NCI-H146 treated with DMSO at 0.1 percent for 48 hours (cell line): ENCODE data around the gene OSBPL3.

ENCODE experiments used
- DNase-seq: peaks from one replicate; lab custom pipeline; 2025; ENCODE audit not compliant: unreplicated experiment; lab: John Stamatoyannopoulos, UW

OSBPL3 gene

DNA sequence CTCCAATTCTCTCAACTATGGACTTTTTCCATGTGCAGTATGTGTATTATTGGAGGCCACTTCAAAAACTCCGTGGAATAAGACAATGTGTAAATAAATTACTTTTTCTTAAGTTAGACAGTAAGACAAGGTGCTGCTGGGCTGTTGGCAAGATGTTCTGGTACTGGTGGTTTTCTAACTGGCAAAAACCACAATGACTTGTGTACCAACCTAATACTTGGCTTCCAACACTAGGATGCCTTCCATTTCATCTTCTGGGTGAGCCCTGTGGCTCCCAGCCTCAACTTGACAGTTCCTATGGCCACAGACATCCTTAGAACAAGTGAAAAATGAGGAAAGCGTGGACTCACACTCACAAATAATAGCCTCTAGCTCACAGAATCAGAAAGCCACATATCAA lies 77.0 kb downstream of the OSBPL3 start:
- DNase-seq, result no peak

DNA sequence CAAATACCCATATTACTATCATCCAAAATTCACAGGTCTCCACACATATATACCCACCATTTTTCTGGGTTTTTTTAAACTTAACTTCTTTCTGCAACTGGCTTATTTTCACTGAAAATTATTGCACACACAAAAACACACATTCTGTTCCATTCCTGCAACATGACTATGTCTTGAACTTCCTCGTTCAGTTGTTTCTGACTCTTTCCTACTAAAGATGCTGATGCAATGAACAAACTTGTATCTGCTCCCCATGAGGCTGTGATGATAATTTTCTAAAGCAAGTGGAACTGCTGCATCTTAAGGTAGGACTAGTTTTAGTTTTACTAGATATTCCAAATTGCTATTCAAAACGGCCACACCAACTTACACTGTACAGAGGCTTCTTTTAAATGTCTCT lies 77.7 kb downstream of the OSBPL3 start:
- no peak for DNase-seq

DNA sequence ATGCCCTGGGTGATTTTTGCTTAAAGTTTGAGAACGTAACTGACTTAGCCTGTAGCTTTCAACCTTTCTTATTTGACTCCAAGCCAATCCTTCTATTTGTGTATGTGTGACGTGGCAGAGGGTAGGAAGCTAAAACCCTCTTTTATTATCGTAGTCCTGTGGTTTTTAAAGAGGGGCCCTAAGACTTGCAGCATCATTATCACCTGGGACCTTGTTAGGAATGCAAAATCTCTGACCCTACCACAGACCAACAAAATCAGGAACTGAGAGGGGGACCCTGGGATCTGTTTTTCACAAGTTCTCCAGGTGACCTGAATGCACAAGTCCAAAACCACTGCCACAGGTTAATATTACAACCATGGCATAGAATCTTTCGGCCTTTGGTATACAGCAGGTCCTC lies 80.1 kb downstream of the OSBPL3 start:
- no peak for DNase-seq

DNA sequence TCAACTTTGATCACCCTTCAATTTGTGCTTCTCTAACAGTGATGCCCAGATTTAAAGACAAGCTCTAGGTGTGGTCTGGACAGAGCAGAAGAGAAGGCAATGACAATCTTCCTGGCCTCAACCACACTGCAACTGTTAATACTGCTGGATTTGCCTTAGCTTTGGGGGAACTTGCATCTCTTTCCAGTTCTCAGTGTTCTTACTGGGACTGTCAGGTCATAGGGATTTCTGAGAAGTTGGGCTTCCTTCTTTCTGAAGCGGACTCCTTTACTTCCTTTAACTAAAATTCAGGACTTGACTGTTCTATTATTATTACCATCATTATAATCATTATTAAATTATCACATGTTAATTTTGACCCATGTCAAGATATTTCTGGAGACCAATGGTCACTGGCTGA lies 80.8 kb downstream of the OSBPL3 start:
- DNase-seq, result no peak

DNA sequence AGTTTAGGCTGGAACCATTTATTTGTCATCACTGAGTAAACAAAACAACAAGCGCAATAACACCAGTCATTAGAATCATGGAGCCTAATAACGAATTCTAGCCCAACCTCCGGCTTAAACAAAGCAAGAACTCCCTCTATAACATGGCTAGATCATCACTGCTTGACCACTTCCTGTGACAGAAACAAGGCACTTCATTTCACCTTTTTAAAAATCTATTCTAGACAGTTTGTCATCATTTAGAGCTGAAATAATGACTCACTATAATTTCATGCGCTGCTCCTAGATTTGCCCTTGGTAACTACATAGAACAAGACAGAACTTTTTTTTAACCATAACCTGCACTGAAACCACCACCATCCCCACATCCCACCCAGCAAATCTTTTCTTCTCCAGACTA lies 81.3 kb downstream of the OSBPL3 start:
- no peak for DNase-seq

DNA sequence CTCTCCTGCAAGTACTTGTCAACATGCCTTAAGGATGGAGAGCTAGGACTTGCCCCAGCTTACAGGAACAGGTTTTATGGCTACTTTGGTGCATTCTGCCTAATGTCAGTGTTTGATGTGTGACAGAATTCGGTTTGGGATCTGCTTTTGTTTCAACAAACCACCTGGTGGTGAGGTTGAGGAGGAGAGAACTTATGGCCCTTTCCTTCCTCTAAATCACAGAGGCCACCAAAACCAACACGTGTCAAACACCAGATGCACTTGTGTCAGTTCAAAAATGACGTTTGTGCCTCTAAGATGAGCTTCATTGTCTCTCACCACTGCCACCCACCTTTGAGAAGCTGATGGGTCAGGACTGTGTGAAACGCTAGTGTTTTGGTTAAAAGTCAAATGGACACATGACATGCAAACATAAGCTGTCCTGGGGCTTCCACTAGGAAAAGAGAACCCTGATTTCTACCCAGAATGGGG lies 83.9 kb downstream of the OSBPL3 start:
- DNase-seq, result no peak

DNA sequence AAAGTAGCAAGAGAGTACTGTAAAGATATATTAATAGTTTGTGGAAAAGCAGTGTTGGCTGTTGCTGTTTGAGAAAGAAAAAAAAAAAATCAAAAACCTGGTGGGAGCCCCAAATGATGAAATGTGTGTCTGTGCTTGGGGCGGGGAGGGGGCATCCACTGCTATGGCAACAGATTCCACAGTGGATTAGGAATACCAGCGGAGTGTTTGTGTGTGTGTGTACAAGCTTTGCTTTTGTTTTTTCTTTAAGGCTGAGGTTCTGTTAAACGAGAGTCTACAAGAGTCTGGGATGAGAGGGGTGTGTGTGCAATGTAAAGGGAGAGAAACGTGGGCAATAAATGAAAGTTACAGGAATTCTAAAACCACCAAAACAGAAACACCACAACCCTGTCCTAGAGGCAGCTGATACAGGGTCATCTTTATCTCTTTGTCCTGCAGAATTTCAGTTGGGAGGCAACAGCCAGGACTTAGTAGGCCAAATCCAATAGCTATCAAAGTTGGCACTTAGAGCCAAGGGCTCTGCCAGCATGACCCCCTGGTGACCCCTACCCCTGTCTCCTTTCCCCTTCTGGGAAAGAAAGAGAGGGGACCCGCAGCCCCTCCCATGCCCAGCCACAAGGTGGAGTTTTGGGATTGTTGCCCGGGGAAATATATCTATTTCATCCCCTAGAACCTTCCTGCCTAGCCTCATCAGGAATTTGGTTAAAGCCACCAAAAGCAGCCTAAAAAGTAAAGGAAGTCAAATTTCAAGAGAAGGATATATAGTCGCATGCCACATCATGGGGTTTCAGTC lies 85.4 kb downstream of the OSBPL3 start:
- DNase-seq, result no peak

DNA sequence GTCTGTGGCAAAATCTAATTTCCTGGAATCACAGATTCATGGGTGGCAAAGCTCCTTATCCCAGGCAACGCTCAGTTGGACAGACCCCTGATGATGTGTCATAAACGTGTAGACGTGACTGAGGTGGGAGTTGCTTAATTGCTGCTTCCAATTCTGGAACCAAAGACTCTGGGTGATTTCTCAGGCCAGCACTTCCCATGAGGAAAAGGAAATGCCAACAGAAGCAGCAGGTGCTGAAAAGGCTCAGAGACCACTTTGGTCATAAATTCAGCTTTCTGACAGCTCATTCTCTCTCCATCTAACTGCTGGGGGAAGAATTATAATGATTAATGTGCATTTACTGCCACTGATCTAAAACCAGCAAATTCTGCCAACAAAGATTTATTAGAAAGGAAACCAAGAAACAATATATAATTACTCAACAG lies 88.7 kb downstream of the OSBPL3 start:
- no peak for DNase-seq

DNA sequence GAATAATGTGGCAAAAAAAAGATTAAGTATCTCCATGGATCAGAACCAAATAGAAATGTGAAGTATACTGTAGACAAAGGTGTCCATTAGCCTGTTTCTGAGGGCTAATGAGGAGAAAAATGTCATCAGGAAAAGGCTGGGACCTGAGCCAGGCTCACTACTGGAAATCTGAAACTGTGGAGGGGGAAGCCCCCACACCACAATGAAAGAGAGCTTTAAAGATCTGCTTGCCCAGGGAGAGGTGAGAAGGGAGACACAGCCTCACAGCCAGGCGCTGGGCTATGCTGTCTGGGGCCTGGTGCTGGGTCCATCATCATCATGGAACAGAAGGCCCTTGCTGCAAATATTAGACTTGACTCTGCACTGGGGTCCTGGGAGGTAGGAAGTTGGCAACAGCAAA lies 90.4 kb downstream of the OSBPL3 start:
- DNase-seq, result no peak

DNA sequence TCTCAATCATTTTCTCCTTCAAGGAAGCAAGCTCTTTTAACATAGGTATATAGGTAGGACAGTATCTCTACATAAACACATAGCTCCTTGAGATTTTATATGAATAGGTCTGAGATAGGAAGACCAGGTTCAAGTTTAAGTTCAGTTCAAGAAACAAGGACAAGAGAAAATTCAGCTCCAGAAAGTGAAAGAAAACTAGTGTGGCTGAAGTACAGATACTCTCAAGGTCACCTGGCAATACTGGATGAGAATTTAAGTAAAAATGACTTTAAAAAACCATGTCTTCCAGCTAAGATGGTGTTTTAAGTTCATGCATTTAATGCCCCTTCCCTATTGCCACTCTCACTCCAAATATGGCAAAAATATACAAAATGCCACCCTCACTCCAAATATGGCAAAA lies 91.3 kb downstream of the OSBPL3 start:
- DNase-seq, result no peak

DNA sequence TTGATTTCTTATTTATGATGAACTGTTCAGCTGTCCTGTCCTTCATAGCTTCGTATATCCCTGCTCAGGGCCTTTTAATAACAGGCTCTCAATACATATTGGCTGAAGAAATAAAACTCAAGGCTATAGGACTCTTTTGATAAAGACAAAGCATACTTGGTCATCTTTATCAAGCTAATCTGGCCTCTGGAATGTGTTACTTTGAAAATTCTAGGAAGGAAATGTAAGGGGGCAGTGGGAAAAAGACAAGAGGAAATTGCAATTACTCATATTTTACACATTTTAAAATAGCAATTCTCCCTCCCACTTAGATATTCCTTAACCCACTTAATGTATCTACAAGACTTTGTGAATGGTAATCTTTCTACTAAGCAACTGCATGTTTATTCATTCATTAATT lies 94.3 kb downstream of the OSBPL3 start:
- DNase-seq, result no peak

DNA sequence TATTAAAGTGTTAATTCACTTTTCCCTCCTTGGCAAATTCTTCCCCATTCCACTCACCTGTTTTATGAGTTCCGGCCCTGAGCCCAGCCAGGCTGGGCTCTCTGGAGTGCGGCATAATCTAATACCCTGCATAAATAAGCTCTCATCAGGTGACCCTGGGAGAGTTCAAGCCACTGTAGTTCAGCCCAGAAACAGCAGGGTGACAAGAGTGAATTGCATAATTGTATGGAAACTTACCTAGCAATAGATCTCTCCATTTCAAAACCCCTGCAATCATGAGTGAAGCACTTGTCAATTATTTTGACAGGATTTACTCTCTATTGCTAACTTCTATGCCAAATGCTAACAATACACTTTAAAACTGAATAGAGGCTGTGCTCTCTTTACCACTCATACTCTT lies 94.7 kb downstream of the OSBPL3 start:
- DNase-seq, result peak; percentile 61

DNA sequence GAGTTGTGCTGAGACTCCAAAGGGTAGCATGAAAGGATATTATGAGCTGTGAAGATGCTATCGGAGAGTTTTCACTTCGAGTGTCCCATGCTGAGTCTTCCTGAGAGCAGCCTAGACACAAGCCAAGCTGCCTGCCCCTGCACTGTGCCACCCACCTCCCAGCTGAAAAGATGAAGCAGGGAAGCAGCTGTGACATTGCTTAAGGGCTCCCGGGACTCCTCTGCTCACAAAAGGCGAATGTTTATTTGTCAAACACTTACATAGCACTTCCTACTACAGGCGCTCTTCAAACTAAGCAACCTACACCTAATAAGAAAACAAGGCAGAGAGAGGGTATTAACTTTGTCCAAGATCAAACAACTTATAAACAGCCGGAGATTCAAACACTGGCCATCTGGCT lies 95.6 kb downstream of the OSBPL3 start:
- DNase-seq, result peak; percentile 44

DNA sequence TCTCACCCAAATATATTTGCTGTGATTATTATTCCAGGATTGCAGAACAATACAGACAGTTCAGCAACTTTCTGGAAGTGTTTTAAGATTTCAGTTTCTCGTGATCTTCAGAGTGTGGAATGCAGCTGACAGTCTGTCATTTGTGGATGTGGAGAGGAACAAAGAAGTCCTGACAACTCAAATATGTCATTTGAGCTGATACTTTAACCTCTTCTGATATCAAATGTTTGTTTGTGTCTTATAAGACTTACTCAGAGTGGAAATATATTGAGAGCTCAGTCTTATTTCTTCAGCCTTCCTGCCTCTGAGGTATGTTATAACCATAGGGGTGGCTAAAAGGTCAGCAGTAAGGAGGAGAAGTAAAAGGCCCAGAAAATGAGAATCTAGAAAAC lies 96.4 kb downstream of the OSBPL3 start:
- no peak for DNase-seq

DNA sequence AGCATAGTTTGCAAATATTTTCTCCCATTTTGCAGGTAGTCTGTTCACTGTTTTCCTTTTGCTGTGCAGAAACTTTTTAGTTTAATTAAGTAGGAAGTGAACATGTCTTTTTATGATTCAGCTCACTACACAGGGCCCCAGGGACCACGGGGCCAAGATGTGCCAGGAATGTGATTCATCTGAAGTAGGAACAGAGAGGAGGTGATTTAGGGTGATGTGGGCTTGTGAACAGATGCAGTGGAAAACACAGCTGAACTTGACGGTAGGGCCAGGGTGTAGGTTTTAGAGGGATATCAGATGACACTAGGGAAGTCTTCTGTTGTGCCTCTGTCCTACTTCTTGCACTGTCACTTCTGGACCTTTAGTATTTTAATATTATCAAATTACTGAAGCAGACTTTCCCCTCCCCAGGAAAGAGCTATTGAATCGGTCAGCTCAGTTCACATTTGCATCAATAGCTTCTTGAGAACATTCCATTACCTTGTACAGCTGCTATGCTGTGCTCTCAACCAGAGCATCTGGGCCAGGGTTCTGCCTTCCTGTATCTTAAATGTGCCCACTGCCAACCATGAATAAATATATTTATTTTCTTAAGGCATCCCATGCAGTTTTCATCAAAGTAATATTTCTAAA lies 96.9 kb downstream of the OSBPL3 start:
- DNase-seq, result no peak

DNA sequence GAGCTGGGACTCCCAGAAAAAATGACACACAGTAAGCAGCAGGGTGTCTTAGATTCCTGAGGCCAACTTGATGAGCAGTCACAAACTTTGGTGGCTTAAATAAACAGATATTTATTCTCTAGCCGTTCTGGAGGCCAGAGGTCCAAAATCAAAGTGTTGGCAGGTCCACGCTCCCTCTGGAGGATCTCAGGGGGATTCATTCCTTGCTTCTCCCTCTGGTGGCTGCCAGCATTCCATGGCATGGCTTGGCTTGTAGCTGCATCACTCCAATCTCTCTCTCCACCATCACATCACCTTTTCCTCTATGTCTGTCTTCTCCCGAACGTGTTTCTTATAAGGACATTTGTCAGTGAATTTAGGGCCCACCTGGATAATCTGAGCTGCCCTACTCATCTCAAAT lies 98.4 kb downstream of the OSBPL3 start:
- DNase-seq, result no peak

DNA sequence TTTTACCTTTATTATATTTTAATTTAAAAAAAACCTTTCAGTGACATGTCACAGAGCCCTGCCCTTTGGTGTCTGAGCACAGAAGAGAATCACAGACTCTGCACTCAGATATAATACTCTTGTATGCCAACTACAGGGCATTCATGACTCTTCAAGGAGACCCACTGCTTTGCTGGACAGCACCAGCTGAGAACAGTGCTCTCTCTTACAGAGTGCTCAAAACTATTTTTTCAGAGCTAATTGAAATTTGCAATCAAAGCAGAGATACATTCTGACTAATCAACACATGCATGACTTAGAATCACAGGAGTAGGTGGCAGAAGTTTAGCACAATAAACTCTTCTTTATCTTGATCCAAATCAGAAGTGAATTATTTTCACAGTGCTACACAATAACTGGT lies 99.1 kb downstream of the OSBPL3 start:
- DNase-seq, result no peak

DNA sequence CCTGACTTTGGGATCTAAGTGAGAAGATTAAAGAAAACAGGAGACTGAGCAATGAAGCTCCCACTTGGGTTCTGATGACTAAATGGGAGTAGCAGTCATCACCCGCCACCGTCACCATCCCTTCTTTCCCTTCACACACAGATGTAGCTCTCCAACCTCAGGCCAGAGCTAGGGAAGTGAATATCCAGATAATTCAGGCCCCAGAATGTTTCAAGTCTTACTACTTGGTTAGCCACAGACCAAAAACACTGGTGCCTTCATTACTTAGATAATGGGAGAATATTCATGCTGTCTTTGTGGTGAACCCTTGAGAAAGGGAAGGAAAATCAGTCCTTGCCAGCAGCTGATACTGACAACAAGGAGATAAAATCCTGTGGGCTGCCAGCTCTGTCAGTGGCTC lies 100.7 kb downstream of the OSBPL3 start:
- DNase-seq, result no peak

DNA sequence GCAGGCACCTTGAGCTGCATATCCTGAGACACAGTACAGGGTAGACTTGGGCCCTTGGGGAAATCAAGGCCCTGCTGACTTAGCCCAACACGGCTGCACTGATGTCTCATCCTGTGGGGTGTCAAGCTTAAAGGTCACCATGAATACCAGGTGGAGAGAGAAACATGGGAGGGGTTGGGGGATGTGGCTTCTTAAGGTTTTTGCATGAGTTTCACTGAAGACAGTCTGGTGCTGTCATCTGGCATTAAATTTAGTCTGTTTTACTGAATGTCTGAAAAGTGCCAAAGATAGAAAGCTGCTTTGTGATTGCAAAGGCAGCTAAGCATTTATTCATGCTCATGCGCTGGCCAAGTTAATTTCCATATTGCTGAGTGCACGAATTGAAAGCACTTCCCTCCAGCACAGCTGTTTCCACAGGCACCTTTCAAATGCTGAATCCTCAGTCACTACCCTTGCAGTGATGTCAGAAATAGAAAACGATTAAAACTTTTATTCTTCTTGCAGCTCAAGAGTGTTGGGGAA lies 102.1 kb downstream of the OSBPL3 start:
- no peak for DNase-seq

DNA sequence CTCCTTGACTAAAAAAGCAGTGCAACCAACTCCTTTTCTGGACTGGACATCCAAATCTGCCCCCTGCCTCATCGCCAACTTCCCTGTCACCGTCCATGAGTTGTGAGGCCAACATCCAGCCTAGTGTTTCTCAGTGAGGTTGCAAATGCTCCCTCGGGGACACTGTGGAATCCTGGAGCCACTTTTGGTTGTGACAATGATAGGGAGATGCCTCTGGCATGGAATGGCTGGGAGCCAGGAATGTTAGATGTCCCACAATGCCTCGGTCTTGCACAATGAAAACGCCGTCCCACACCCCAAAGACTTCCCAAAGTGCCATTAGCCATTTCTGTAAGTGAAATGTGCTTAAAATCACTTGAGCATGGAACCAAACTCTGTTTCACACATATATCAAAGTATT lies 105.2 kb downstream of the OSBPL3 start:
- no peak for DNase-seq

DNA sequence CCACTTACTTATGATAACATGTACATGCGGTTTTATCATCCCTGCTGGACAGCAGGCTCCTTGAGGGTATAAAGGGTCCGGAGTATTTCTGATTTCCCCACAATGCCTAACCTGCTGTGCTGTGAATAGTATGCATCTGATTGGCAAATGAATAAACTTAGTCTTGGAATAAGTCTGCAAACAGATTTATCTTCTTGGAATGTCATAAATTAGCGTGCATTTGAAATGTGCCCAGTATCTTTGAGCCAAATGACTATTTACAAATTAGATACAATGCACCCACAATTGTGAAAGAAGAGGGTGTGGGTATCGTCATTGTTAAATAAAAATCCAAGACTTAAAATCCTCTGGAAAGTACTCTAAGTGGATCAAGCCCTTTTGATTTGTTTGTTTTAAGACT lies 106.0 kb downstream of the OSBPL3 start:
- DNase-seq, result no peak

DNA sequence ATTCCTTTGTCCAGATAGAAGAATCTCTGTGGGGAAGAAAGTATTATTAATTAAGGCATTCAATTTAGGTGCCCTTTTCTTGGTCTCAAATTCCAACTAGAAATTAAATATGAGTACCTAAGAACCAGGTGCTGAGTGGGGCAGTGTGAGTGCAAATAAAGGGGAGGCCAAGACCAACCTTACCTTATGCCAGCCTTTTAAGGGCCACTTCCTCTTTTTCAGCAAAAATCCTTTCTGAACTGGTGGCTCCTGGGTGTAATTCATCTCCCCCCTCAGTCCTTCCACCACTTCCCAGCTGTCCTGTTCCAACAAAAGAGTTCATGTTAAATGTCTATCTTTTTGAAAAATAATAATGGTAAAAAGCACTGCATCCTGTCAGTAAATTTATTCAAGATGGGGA lies 108.2 kb downstream of the OSBPL3 start:
- no peak for DNase-seq

DNA sequence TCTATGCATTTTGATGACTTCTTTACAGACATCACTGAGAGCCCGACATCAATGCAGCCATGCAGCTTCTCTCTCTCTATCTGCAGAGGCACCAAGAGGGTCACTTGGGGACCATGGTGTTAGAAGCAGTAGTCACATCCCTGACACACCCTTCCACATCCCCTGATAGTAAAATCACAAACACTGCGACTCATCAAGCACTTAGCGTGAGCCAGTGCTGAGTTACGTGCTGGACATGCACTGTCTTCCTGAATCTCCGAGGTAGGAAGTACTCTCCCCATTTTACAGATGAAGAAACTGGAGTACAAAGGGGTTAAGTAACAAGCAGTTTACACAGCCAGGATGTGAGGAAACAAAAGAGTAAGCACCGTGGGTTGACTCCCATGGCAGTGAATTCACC lies 109.2 kb downstream of the OSBPL3 start:
- no peak for DNase-seq
